ENCODE data around the gene LGALS8. TPM values are rescaled to one million over a fixed set of nuclear protein-coding genes. Genes with fewer than 3 reads are reported as not detected.

Gene LGALS8
- polyA plus RNA-seq, 1 experiment, result 50.6 TPM

DNA sequence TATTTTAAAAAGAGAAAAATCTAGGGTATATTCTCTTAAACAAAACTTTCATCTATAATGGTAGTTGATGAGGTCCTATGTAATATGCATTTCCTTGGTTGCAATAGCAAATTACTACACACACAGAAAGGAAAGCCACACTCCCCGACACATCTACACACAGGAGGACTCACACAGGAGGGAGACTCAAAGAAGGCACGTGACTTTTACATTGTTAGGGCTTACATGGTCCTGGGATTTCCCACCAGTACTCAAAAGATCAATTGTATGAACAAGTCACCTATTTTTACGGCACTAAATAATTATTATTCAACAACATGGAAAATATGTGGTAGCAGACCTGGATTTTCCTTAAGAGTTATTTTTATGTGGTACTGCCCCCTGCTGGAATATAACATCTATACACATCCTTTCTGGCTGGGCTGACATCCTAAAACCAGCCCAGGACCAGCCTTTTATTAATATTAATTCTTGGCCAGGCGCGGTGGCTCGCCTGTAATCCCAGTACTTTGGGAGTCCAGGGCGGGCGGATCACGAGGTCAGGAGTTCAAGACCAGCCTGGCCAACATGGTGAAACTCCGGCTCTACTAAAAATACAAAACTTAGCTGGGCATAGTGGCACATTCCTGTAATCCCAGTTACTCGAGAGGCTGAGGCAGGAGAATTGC lies 33.9 kb upstream of the LGALS8 start:
- POLR2A ChIA-PET, result no interaction called here
- H3K36me3 ChIP-seq (ENCODE audit: control insufficient read depth, insufficient read depth, low read length), result no peaks in the 10 kb centered on the region
- CTCF ChIA-PET, result interaction anchor here (0.8 to 5.8 kb wide), 9 partner anchors 11 to 390 kb away, joined by 3 to 40 read pairs (median 4); no protein-coding TSS in a partner anchor
- H3K4me3 ChIP-seq (ENCODE audit: low read depth, low read length), result no peak overlapping the region
- no peak for DNase-seq (ENCODE audit: low read depth)
- no peaks in the 10 kb centered on the region for H3K27me3 ChIP-seq (ENCODE audit: control insufficient read depth, insufficient read depth, low read length)
- peak; percentile 52 for TF ChIP-seq CTCF (IDR thresholded peaks at IDR 0.05; ENCODE audit: insufficient read depth, low read depth, low read length)

GRCh38 chr1:236491469-236492136 lies 32.2 kb upstream of the LGALS8 start:
- no peak for DNase-seq (ENCODE audit: low read depth)
- no peak for TF ChIP-seq CTCF (IDR thresholded peaks at IDR 0.05; ENCODE audit: insufficient read depth, low read depth, low read length)
- Histone ChIP-seq H3K4me3 (ENCODE audit: low read depth, low read length) (no peak overlapping the region), H3K27me3 (ENCODE audit: control insufficient read depth, insufficient read depth, low read length) (peaks cover 2% of the 10 kb centered on the region), H3K36me3 (ENCODE audit: control insufficient read depth, insufficient read depth, low read length) (no peaks in the 10 kb centered on the region)
- ChIA-PET POLR2A (no interaction called here), CTCF (interaction anchor here (0.6 to 5.8 kb wide), 6 partner anchors 8 to 389 kb away, joined by 3 to 40 read pairs (median 4); no protein-coding TSS in a partner anchor)

DNA sequence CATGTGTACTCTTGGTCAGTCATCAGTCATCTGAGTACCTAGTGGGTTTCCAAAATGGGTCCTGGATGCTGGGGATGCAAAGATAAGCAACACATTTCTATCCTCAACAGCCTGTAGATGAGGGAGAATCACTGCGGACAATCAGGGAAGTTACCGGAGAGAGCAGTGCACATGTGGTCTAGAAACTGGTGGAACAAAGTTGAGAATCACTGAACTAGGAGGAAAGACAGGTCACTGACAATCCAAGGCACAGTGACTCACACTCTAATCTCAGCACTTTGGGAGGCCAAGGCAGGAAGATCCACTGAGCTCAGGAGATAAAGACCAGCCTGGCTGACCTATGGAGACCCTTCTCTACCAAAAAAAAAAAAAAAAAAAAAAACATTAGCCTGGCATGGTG lies 31.4 kb upstream of the LGALS8 start:
- H3K27me3 ChIP-seq (ENCODE audit: control insufficient read depth, insufficient read depth, low read length), result peaks cover 2% of the 10 kb centered on the region
- no peak for TF ChIP-seq CTCF (IDR thresholded peaks at IDR 0.05; ENCODE audit: insufficient read depth, low read depth, low read length)
- ChIA-PET CTCF (interaction anchor here (0.6 to 5.8 kb wide), 4 partner anchors 9 to 386 kb away, joined by 3 to 40 read pairs (median 4); no protein-coding TSS in a partner anchor), POLR2A (no interaction called here)
- no peaks in the 10 kb centered on the region for H3K36me3 ChIP-seq (ENCODE audit: control insufficient read depth, insufficient read depth, low read length)
- no peak overlapping the region for H3K4me3 ChIP-seq (ENCODE audit: low read depth, low read length)
- no peak for DNase-seq (ENCODE audit: low read depth)

DNA sequence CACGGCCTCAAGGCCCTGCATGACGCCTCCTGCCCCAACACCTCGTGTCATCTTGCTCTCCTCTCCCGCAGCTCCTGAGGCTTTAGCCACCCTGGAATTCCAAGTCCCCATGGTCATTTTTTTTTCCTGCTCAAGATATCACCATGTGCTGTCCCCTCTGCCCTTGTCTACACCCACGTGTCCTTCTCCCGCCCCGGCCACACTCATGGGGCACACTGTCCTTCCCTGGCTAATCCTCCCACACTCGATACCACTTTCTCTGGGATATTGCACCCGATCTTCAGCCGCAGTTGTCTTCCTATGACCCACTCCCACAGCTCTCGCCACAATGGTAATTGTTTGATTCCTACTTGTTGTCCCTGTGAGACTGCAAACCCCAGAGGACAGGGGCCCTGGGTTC lies 29.7 kb upstream of the LGALS8 start:
- H3K4me3 ChIP-seq (ENCODE audit: low read depth, low read length), result no peak overlapping the region
- ChIA-PET CTCF (interaction anchor here (1.4 kb wide), 1 partner anchor 391 kb away, joined by 6 read pairs; no protein-coding TSS in a partner anchor), POLR2A (no interaction called here)
- no peaks in the 10 kb centered on the region for H3K36me3 ChIP-seq (ENCODE audit: control insufficient read depth, insufficient read depth, low read length)
- DNase-seq (ENCODE audit: low read depth), result no peak
- H3K27me3 ChIP-seq (ENCODE audit: control insufficient read depth, insufficient read depth, low read length), result peaks cover 2% of the 10 kb centered on the region
- no peak for TF ChIP-seq CTCF (IDR thresholded peaks at IDR 0.05; ENCODE audit: insufficient read depth, low read depth, low read length)

Data from BJ (cell line).